Esophagus squamous epithelium (tissue), 5 donors: ENCODE results near the gene APOC3. TPM values are rescaled to one million over a fixed set of nuclear protein-coding genes. Genes with fewer than 3 reads are reported as not detected.
"Not testable (repeated sequence)": the region's sequence is repeated elsewhere in the genome, so short reads cannot be mapped to it uniquely, and the experiment has no call there.

Experiments used
- DNase-seq: peaks from one replicate; lab custom pipeline; 2025; lab: John Stamatoyannopoulos, UW
- H3K27ac ChIP-seq, 4 donors: fragments of 200-600 bp; sonication (generic); one replicate each; pipeline ENCODE4 v1.5.1; 2016 to 2019; ENCODE audit warnings: mild to moderate bottlenecking in 1 of 4
- H3K27me3 ChIP-seq, 4 donors: fragments of 200-600 bp; sonication (generic); 1 replicate in 3 of 4; 2 replicates in 1 of 4; pipeline versions ENCODE4 v1.5.1 to v1.6.0; 2017 to 2021; ENCODE audit warnings: antibody characterized with exemption in 1 of 4
- H3K36me3 ChIP-seq, 3 donors: fragments of 200-600 bp; sonication (generic); one replicate each; pipeline ENCODE4 v1.5.1; 2016 to 2019
- H3K4me1 ChIP-seq, 3 donors: fragments of 200-600 bp; sonication (generic); one replicate each; pipeline ENCODE4 v1.5.1; 2017 to 2019
- H3K4me3 ChIP-seq, 4 donors: fragments of 200-600 bp; sonication (generic); 1 replicate in 3 of 4; 2 replicates in 1 of 4; pipeline ENCODE4 v1.5.1; 2016 to 2019; ENCODE audit warnings: mild to moderate bottlenecking in 2 of 4, moderate library complexity in 1 of 4
- H3K9me3 ChIP-seq, 3 donors: fragments of 200-600 bp; sonication (generic); one replicate each; pipeline ENCODE4 v1.5.1; 2016 to 2019
- CTCF ChIP-seq, 6 experiments: fragments of 450-650 bp in 4 of 6; fragments of 200-600 bp in 2 of 6; sonication (generic) in 2 of 6; IDR thresholded peaks; one replicate each; pipeline ENCODE4 v1.5.1; 2016 to 2019; ENCODE audit warnings: antibody characterized with exemption in 6 of 6, mild to moderate bottlenecking in 4 of 6, moderate library complexity in 4 of 6
- POLR2A ChIP-seq, 4 donors: fragments of 450-650 bp; IDR thresholded peaks; one replicate each; pipeline ENCODE4 v1.6.1; 2017; ENCODE audit warnings: antibody characterized with exemption in 4 of 4, mild to moderate bottlenecking in 4 of 4, moderate library complexity in 3 of 4
- WGBS, 2 donors: methylation state at CpG; one replicate each; pipeline ENCODE4 v1.1.5; 2018; 5-methylcytosine and 5-hydroxymethylcytosine counted together
- intact Hi-C: fragments of 100-400 bp; cut with DNase I; formaldehyde crosslinking; loops from one replicate; pipeline ENCODE4 v1.15.0; 2022
- total RNA-seq, 4 donors: library from RNA; depleted of rRNA; stranded (reverse); fragments of >200 nt; gene quantifications; one replicate each; pipeline ENCODE4 v1.1.0, GENCODE V29; 2016
- donor health status: DM: yes; HTN: yes; CAD: no.

The APOC3 gene
- total RNA-seq, 4 donors from 2014 or later, result not detected

GRCh38 chr11:116800610-116801009, 29.1 kb upstream of the APOC3 start:
- peaks cover 0 to 4% (median 0%) of the 10 kb centered on the region in 4 donors for H3K27me3 ChIP-seq
- TF ChIP-seq POLR2A (IDR thresholded peaks at IDR 0.05), result no peak
- no peak overlapping the region for H3K4me3 ChIP-seq
- H3K27ac ChIP-seq, result no peak overlapping the region
- no peaks in the 10 kb centered on the region for H3K36me3 ChIP-seq
- 91 to 93% methylated on average over 2 of the region's 2 CpGs for WGBS, 2 donors
- intact Hi-C loops, result no loop called here
- DNase-seq, result no peak
- H3K4me1 ChIP-seq, result no peaks in the 10 kb centered on the region
- no peaks in the 10 kb centered on the region for H3K9me3 ChIP-seq

GRCh38 chr11:116801662-116802061, 28.0 kb upstream of the APOC3 start:
- H3K4me1 ChIP-seq, H3K9me3 ChIP-seq, H3K4me3 ChIP-seq, H3K36me3 ChIP-seq, DNase-seq, intact Hi-C loops, H3K27ac ChIP-seq, H3K27me3 ChIP-seq: not testable (repeated sequence)

- TF ChIP-seq POLR2A (IDR thresholded peaks at IDR 0.05) (no peak), CTCF (IDR thresholded peaks at IDR 0.05) (no peak)
- WGBS, 2 donors, result 59% methylated on average over 3 of the region's 3 CpGs
- Histone ChIP-seq H3K27me3 (peaks cover 0 to 1% (median 0%) of the 10 kb centered on the region in 4 donors), H3K9me3 (no peaks in the 10 kb centered on the region), H3K27ac (no peak overlapping the region), H3K36me3 (no peaks in the 10 kb centered on the region), H3K4me1 (no peaks in the 10 kb centered on the region), H3K4me3 (no peak overlapping the region)
- no peak for DNase-seq
- intact Hi-C loops, result no loop called here
These were observed 25.7 kb upstream of the APOC3 start for GRCh38 chr11:116804001-116804400.

GRCh38 chr11:116807601-116808261, 22.0 kb upstream of the APOC3 start:
- H3K27ac ChIP-seq, result no peak overlapping the region
- intact Hi-C loops, result no loop called here
- no peak overlapping the region for H3K4me3 ChIP-seq
- no peaks in the 10 kb centered on the region for H3K4me1 ChIP-seq
- H3K27me3 ChIP-seq, result no peaks in the 10 kb centered on the region
- no peaks in the 10 kb centered on the region for H3K36me3 ChIP-seq
- TF ChIP-seq CTCF (IDR thresholded peaks at IDR 0.05), result no peak
- TF ChIP-seq POLR2A (IDR thresholded peaks at IDR 0.05), result no peak
- 89 to 90% methylated on average over 6 of the region's 6 CpGs for WGBS, 2 donors
- no peaks in the 10 kb centered on the region for H3K9me3 ChIP-seq
- no peak for DNase-seq

GRCh38 chr11:116808262-116809175, 21.2 kb upstream of the APOC3 start:
- WGBS, 2 donors, result 57 to 65% methylated on average over 13 of the region's 14 CpGs
- no peaks in the 10 kb centered on the region for H3K36me3 ChIP-seq
- H3K27ac ChIP-seq, result no peak overlapping the region
- H3K27me3 ChIP-seq, result no peaks in the 10 kb centered on the region
- no peak for DNase-seq
- no peaks in the 10 kb centered on the region for H3K4me1 ChIP-seq
- no peaks in the 10 kb centered on the region for H3K9me3 ChIP-seq
- intact Hi-C loops, result no loop called here
- no peak overlapping the region for H3K4me3 ChIP-seq
- TF ChIP-seq POLR2A (IDR thresholded peaks at IDR 0.05) (no peak), CTCF (IDR thresholded peaks at IDR 0.05) (no peak)

GRCh38 chr11:116811194-116811593, 18.5 kb upstream of the APOC3 start:
- no peak overlapping the region for H3K27ac ChIP-seq

More at GRCh38 chr11:116811194-116811593, 18.5 kb upstream of the APOC3 start:
- Histone ChIP-seq H3K4me3 (no peak overlapping the region), H3K4me1 (no peaks in the 10 kb centered on the region), H3K9me3 (no peaks in the 10 kb centered on the region), H3K27me3 (no peaks in the 10 kb centered on the region), H3K36me3 (no peaks in the 10 kb centered on the region)
- 76 to 81% methylated on average over 3 of the region's 3 CpGs for WGBS, 2 donors
- DNase-seq, result no peak
- no peak for TF ChIP-seq POLR2A (IDR thresholded peaks at IDR 0.05)
- intact Hi-C loops, result no loop called here
